BLaER1 treated with 17β-estradiol and CSF1 and Interleukin-3, amounts not matched to agents 10 nM and 100 nM (cell line): ENCODE results near the gene ZDHHC16.
A peak's percentile ranks its signal among the peaks of the same experiment; 100 is the strongest.

Experiments
- H3K27ac ChIP-seq, 11 experiments: shearing (Covaris generic); formaldehyde crosslinking; 2 replicates each; pipeline ENCODE4 v1.8.1; 2022
- H3K27me3 ChIP-seq, 11 experiments: shearing (Covaris generic); formaldehyde crosslinking; 2 replicates each; pipeline ENCODE4 v1.8.1; 2022
- H3K36me3 ChIP-seq, 11 experiments: shearing (Covaris generic); formaldehyde crosslinking; 2 replicates each; pipeline ENCODE4 v1.8.1; 2022
- H3K4me1 ChIP-seq, 10 experiments: shearing (Covaris generic); formaldehyde crosslinking; 2 replicates each; pipeline ENCODE4 v1.8.1; 2022
- H3K4me2 ChIP-seq, 11 experiments: shearing (Covaris generic); formaldehyde crosslinking; 2 replicates each; pipeline ENCODE4 v1.8.1; 2022
- H3K4me3 ChIP-seq, 10 experiments: shearing (Covaris generic); formaldehyde crosslinking; 2 replicates each; pipeline ENCODE4 v1.8.1; 2022
- H3K9ac ChIP-seq, 11 experiments: shearing (Covaris generic); formaldehyde crosslinking; 2 replicates each; pipeline ENCODE4 v1.8.1; 2022
- H3K9me3 ChIP-seq, 11 experiments: shearing (Covaris generic); formaldehyde crosslinking; replicated peaks in 1 of 11; 2 replicates each; pipeline ENCODE4 v1.8.1; 2022
- H4K20me1 ChIP-seq, 11 experiments: shearing (Covaris generic); formaldehyde crosslinking; 2 replicates each; pipeline ENCODE4 v1.8.1; 2022
- Cebpa-rat ChIP-seq, 11 experiments: shearing (Covaris generic); IDR thresholded peaks; 2 replicates each; pipeline ENCODE4 v1.8.1; 2022

Gene ZDHHC16

GRCh38 chr10:97479939-97480338 is 34.0 kb downstream of the ZDHHC16 start:
- H3K4me3 ChIP-seq = no peak overlapping the region

GRCh38 chr10:97481071-97481470 is 35.1 kb downstream of the ZDHHC16 start:
- TF ChIP-seq Cebpa-rat (IDR thresholded peaks at IDR 0.05) = no peak
- no peak overlapping the region for H3K27ac ChIP-seq
- H3K4me2 ChIP-seq = no peak overlapping the region
- H3K9ac ChIP-seq = peak overlapping the region in 1 of 11 experiments; percentile 7; a peak in 1 of 22 replicates
- no peak overlapping the region for H3K4me3 ChIP-seq
- peaks cover 2 to 83% (median 41%) of the 10 kb centered on the region in 11 experiments; a peak in 16 of 22 replicates for H4K20me1 ChIP-seq
- no peaks in the 10 kb centered on the region for H3K27me3 ChIP-seq
- peaks cover 75 to 98% (median 96%) of the 10 kb centered on the region in 11 experiments for H3K36me3 ChIP-seq
- H3K9me3 ChIP-seq = no peaks in the 10 kb centered on the region
- H3K4me1 ChIP-seq = peaks cover 0 to 12% (median 0%) of the 10 kb centered on the region in 10 experiments; a peak in 5 of 20 replicates

More at GRCh38 chr10:97479939-97480338, 34.0 kb downstream of the ZDHHC16 start:
- peaks cover 2 to 73% (median 30%) of the 10 kb centered on the region in 11 experiments; a peak in 16 of 22 replicates for H4K20me1 ChIP-seq
- H3K4me2 ChIP-seq = no peak overlapping the region
- no peaks in the 10 kb centered on the region for H3K9me3 ChIP-seq
- no peaks in the 10 kb centered on the region for H3K27me3 ChIP-seq
- H3K27ac ChIP-seq = no peak overlapping the region
- H3K4me1 ChIP-seq = peaks cover 0 to 12% (median 0%) of the 10 kb centered on the region in 10 experiments; a peak in 5 of 20 replicates
- H3K36me3 ChIP-seq = peaks cover 81 to 99% (median 96%) of the 10 kb centered on the region in 11 experiments
- no peak for TF ChIP-seq Cebpa-rat (IDR thresholded peaks at IDR 0.05)
- H3K9ac ChIP-seq = no peak overlapping the region

- no peak for TF ChIP-seq Cebpa-rat (IDR thresholded peaks at IDR 0.05)
- Histone ChIP-seq H3K36me3 (peaks cover 67 to 89% (median 86%) of the 10 kb centered on the region in 11 experiments), H4K20me1 (peaks cover 6 to 78% (median 42%) of the 10 kb centered on the region in 11 experiments; a peak in 17 of 22 replicates), H3K4me2 (no peak overlapping the region), H3K4me1 (peaks cover 0 to 12% (median 0%) of the 10 kb centered on the region in 10 experiments; a peak in 5 of 20 replicates), H3K27ac (no peak overlapping the region), H3K9ac (no peak overlapping the region), H3K27me3 (no peaks in the 10 kb centered on the region), H3K4me3 (no peak overlapping the region), H3K9me3 (no peaks in the 10 kb centered on the region)
Measured at GRCh38 chr10:97482381-97482780, 36.4 kb downstream of the ZDHHC16 start.

GRCh38 chr10:97483506-97483905 is 37.5 kb downstream of the ZDHHC16 start:
- Histone ChIP-seq H3K4me2 (peak overlapping the region in 2 of 11 experiments; percentile 4 to 51; a peak in 3 of 22 replicates), H3K4me1 (peaks cover 0 to 12% (median 0%) of the 10 kb centered on the region in 10 experiments; a peak in 5 of 20 replicates)
- no peak for TF ChIP-seq Cebpa-rat (IDR thresholded peaks at IDR 0.05)

GRCh38 chr10:97483921-97484320 is 37.9 kb downstream of the ZDHHC16 start:
- Histone ChIP-seq H3K4me1 (peaks cover 0 to 12% (median 0%) of the 10 kb centered on the region in 10 experiments; a peak in 5 of 20 replicates), H3K36me3 (peaks cover 51 to 84% (median 75%) of the 10 kb centered on the region in 11 experiments), H4K20me1 (peaks cover 18 to 80% (median 56%) of the 10 kb centered on the region in 11 experiments; a peak in 19 of 22 replicates), H3K4me3 (no peak overlapping the region), H3K27ac (no peak overlapping the region), H3K9ac (peak overlapping the region in 1 of 11 experiments; percentile 1; a peak in 1 of 22 replicates), H3K4me2 (peak overlapping the region in 2 of 11 experiments; percentile 4 to 51; a peak in 2 of 22 replicates), H3K27me3 (no peaks in the 10 kb centered on the region), H3K9me3 (no peaks in the 10 kb centered on the region)
- TF ChIP-seq Cebpa-rat (IDR thresholded peaks at IDR 0.05) = no peak

More at GRCh38 chr10:97483506-97483905, 37.5 kb downstream of the ZDHHC16 start:
- peaks cover 15 to 80% (median 52%) of the 10 kb centered on the region in 11 experiments; a peak in 19 of 22 replicates for H4K20me1 ChIP-seq
- H3K27me3 ChIP-seq = no peaks in the 10 kb centered on the region
- H3K4me3 ChIP-seq = no peak overlapping the region
- H3K9ac ChIP-seq = peak overlapping the region in 1 of 11 experiments; percentile 1; a peak in 1 of 22 replicates
- no peak overlapping the region for H3K27ac ChIP-seq
- peaks cover 55 to 86% (median 79%) of the 10 kb centered on the region in 11 experiments for H3K36me3 ChIP-seq
- H3K9me3 ChIP-seq = no peaks in the 10 kb centered on the region

- no peak overlapping the region for H3K4me3 ChIP-seq
- no peak for TF ChIP-seq Cebpa-rat (IDR thresholded peaks at IDR 0.05)
- peaks cover 36 to 89% (median 72%) of the 10 kb centered on the region in 11 experiments; a peak in 21 of 22 replicates for H4K20me1 ChIP-seq
- H3K36me3 ChIP-seq = peaks cover 33 to 70% (median 59%) of the 10 kb centered on the region in 11 experiments
- no peak overlapping the region for H3K27ac ChIP-seq
- H3K9me3 ChIP-seq = no peaks in the 10 kb centered on the region
- no peaks in the 10 kb centered on the region for H3K27me3 ChIP-seq
- H3K4me1 ChIP-seq = peaks cover 5 to 31% (median 10%) of the 10 kb centered on the region in 10 experiments
- no peak overlapping the region for H3K9ac ChIP-seq
- H3K4me2 ChIP-seq = no peak overlapping the region
Measured at GRCh38 chr10:97485647-97486281, 39.8 kb downstream of the ZDHHC16 start.

- no peak overlapping the region for H3K4me3 ChIP-seq
- H4K20me1 ChIP-seq = peaks cover 75 to 95% (median 87%) of the 10 kb centered on the region in 11 experiments; a peak in 21 of 22 replicates
- peak overlapping the region in 2 of 11 experiments; percentile 11 to 43; a peak in 1 of 22 replicates for H3K9ac ChIP-seq
- H3K36me3 ChIP-seq = peaks cover 14 to 44% (median 28%) of the 10 kb centered on the region in 11 experiments
- H3K9me3 ChIP-seq = no peaks in the 10 kb centered on the region
- H3K27ac ChIP-seq = peak overlapping the region in 2 of 11 experiments; percentile 13 to 28; a peak in 3 of 22 replicates
- TF ChIP-seq Cebpa-rat (IDR thresholded peaks at IDR 0.05) = no peak
- no peaks in the 10 kb centered on the region for H3K27me3 ChIP-seq
- H3K4me1 ChIP-seq = peaks cover 38 to 56% (median 47%) of the 10 kb centered on the region in 10 experiments
- H3K4me2 ChIP-seq = peak overlapping the region; percentile 41 to 66 (median 55)
Measured at GRCh38 chr10:97490592-97490991, 44.6 kb downstream of the ZDHHC16 start.

- Histone ChIP-seq H3K9ac (no peak overlapping the region), H3K36me3 (peaks cover 4 to 33% (median 20%) of the 10 kb centered on the region in 11 experiments; a peak in 19 of 22 replicates), H3K27me3 (peaks cover 0 to 5% (median 4%) of the 10 kb centered on the region in 11 experiments; a peak in 17 of 22 replicates), H3K9me3 (no peaks in the 10 kb centered on the region), H3K4me2 (peak overlapping the region in 9 of 11 experiments; percentile 23 to 93 (median 84); a peak in 6 of 22 replicates), H3K27ac (no peak overlapping the region), H3K4me1 (peaks cover 51 to 73% (median 65%) of the 10 kb centered on the region in 10 experiments), H3K4me3 (no peak overlapping the region), H4K20me1 (peaks cover 61 to 87% (median 82%) of the 10 kb centered on the region in 11 experiments; a peak in 21 of 22 replicates)
- TF ChIP-seq Cebpa-rat (IDR thresholded peaks at IDR 0.05) = no peak
Measured at GRCh38 chr10:97494151-97494550, 48.2 kb downstream of the ZDHHC16 start.
